K562 (cell line): ENCODE results near the gene RBSN. TPM values are rescaled to one million over a fixed set of nuclear protein-coding genes. Genes with fewer than 3 reads are reported as not detected.

ENCODE experiments used
- DMBX1 ChIP-seq: fragments of 250-450 bp; sonication (Bioruptor Pico); IDR thresholded peaks from 2 replicates; pipeline ENCODE4 v1.8.0; 2022; ENCODE audit warnings: inconsistent platforms, mild to moderate bottlenecking, moderate library complexity, borderline replicate concordance
- FIP1L1 ChIP-seq: fragments of 200-400 bp; formaldehyde crosslinking; IDR thresholded peaks from 2 replicates; pipeline ENCODE4 v1.6.1; 2018; ENCODE audit warnings: mild to moderate bottlenecking, low read depth, low read length; ENCODE audit not compliant: poor library complexity, severe bottlenecking
- HDAC1 ChIP-seq, 2 experiments: fragments of 450-650 bp; IDR thresholded peaks; 2 replicates each; pipeline ENCODE4 v1.6.1; 2016 to 2017; ENCODE audit warnings: inconsistent platforms in 1 of 2, mild to moderate bottlenecking in 1 of 2, moderate library complexity in 1 of 2
- HEY1 ChIP-seq: fragments of 250-450 bp; sonication (Bioruptor Pico); IDR thresholded peaks from 2 replicates; pipeline ENCODE4 v1.5.0; 2020; ENCODE audit warnings: mild to moderate bottlenecking, moderate library complexity, borderline replicate concordance
- HMG20A ChIP-seq: fragments of 450-650 bp; formaldehyde crosslinking; conservative IDR thresholded peaks from 2 replicates; pipeline ENCODE4 v1.4.0; 2020; ENCODE audit warnings: mild to moderate bottlenecking, mixed read lengths
- MYC ChIP-seq, 2 experiments: fragments of 250-450 bp in 1 of 2; sonication (Bioruptor Pico) in 1 of 2; IDR thresholded peaks; 2 replicates each; pipeline versions ENCODE4 v1.5.1 to v1.6.1; 2012 to 2021; ENCODE audit warnings: low read depth in 2 of 2, borderline replicate concordance in 1 of 2, improper control_type of control experiment in 1 of 2, low read length in 1 of 2, mild to moderate bottlenecking in 1 of 2, moderate library complexity in 1 of 2
- NFIC ChIP-seq: fragments of 450-650 bp; IDR thresholded peaks from 2 replicates; pipeline ENCODE4 v1.6.1; 2017; ENCODE audit warnings: mild to moderate bottlenecking, inconsistent platforms
- NR3C1 ChIP-seq: sonication (generic); formaldehyde crosslinking; IDR thresholded peaks from 2 replicates; pipeline ENCODE4 v1.8.1; 2022; ENCODE audit warnings: missing genetic modification reagents
- RAD21 ChIP-seq, 2 experiments: fragments of 250-450 bp in 1 of 2; fragments of 450-650 bp in 1 of 2; sonication (Bioruptor Pico) in 1 of 2; formaldehyde crosslinking in 1 of 2; IDR thresholded peaks in 1 of 2; conservative IDR thresholded peaks in 1 of 2; 2 replicates each; pipeline versions ENCODE4 v1.4.0 to v1.8.0; 2020 to 2022; ENCODE audit warnings: mild to moderate bottlenecking in 2 of 2, moderate library complexity in 1 of 2
- SP1 ChIP-seq: sonication (generic); formaldehyde crosslinking; IDR thresholded peaks from 2 replicates; pipeline ENCODE4 v1.8.1; 2022; ENCODE audit warnings: mild to moderate bottlenecking, missing genetic modification reagents
- TEAD1 ChIP-seq, 2 experiments: fragments of 450-650 bp in 1 of 2; sonication (generic) in 1 of 2; formaldehyde crosslinking; IDR thresholded peaks; 2 replicates each; pipeline versions ENCODE4 v1.4.0 to v1.8.0; 2020 to 2022; ENCODE audit warnings: mild to moderate bottlenecking in 2 of 2, missing genetic modification reagents in 1 of 2
- UBTF ChIP-seq, 2 experiments: IDR thresholded peaks; 2 replicates each; pipeline ENCODE4 v1.6.1; 2012; ENCODE audit warnings: improper control_type of control experiment in 2 of 2, low read depth in 2 of 2, low read length in 2 of 2, borderline replicate concordance in 1 of 2
- WHSC1 ChIP-seq: IDR thresholded peaks from one replicate; pipeline ENCODE4 v1.6.1; 2012; ENCODE audit warnings: low read length, control low read depth, inconsistent platforms
- ZNF133 ChIP-seq: fragments of 250-450 bp; sonication (Bioruptor Pico); IDR thresholded peaks from 2 replicates; pipeline ENCODE4 v1.4.0; 2020; ENCODE audit warnings: mild to moderate bottlenecking
- ZNF449 ChIP-seq: fragments of 250-450 bp; sonication (Bioruptor Pico); IDR thresholded peaks from 2 replicates; pipeline ENCODE4 v1.8.0; 2022; ENCODE audit warnings: moderate library complexity, mild to moderate bottlenecking, inconsistent platforms
- ZNF609 ChIP-seq: sonication (generic); formaldehyde crosslinking; IDR thresholded peaks from 2 replicates; pipeline ENCODE4 v1.8.1; 2023; ENCODE audit warnings: missing genetic modification reagents, mild to moderate bottlenecking, borderline replicate concordance
- ZNF655 ChIP-seq: fragments of 250-450 bp; sonication (Bioruptor Pico); IDR thresholded peaks from 2 replicates; pipeline ENCODE4 v1.5.0; 2021
- ZNF764 ChIP-seq: fragments of 250-450 bp; sonication (Bioruptor Pico); IDR thresholded peaks from 2 replicates; pipeline ENCODE4 v1.4.0; 2020; ENCODE audit warnings: low read depth, mild to moderate bottlenecking, moderate library complexity
- polyA plus RNA-seq, 8 experiments: library from polyadenylated mRNA; depleted of rRNA in 4 of 8; stranded (reverse) in 5 of 8; unstranded in 3 of 8; fragments of >200 nt; fragmentation: Nextera tagmentation in 2 of 8; fragmentation: Illumina TruSeq in 1 of 8; extraction: Ambion mirVana in 2 of 8; extraction: Trizol in 1 of 8; gene quantifications; 2 replicates each; pipeline versions ENCODE4 v1.2.1 to v1.2.3, GENCODE V29; 2011 to 2014; ENCODE audit warnings: inconsistent platforms in 1 of 8, missing spikeins in 1 of 8
- total RNA-seq, 7 experiments: library from RNA; depleted of rRNA in 6 of 7; stranded (reverse); fragments of >200 nt in 6 of 7; fragmentation: Illumina TruSeq in 2 of 7; extraction: Trizol in 2 of 7; gene quantifications; 2 replicates each; pipeline versions ENCODE4 v1.2.1 to v1.2.3, GENCODE V29; 2011 to 2021; ENCODE audit warnings: low replicate concordance in 1 of 7

RBSN gene
- total and polyA plus RNA-seq, 9 of the 15 experiments (the other 6 are each of a cell fraction or from before 2014, with no cell fraction given) = 2.9 to 19.6 (median 15.0) TPM

GRCh38 chr3:15051531-15051930 lies 47.4 kb downstream of the RBSN start (continued):
- TF ChIP-seq DMBX1 (CRISPR knock-in tag) = no peak
- no peak for TF ChIP-seq ZNF133
- peak; percentile 6 to 51; a peak in 2 of 4 replicates for TF ChIP-seq RAD21 (CRISPR knock-in tag; conservative IDR thresholded peaks at IDR 0.05 in 1 of 2, IDR thresholded peaks at IDR 0.05 in 1 of 2)
- TF ChIP-seq ZNF764 = no peak
- no peak for TF ChIP-seq HEY1 (CRISPR knock-in tag)
- 0 out of 2 replicates have a peak, but pooled peaks have one; percentile 40 for TF ChIP-seq SP1 (CRISPR knock-in tag)
- no peak for TF ChIP-seq HDAC1 (IDR thresholded peaks at IDR 0.05)
- no peak for TF ChIP-seq ZNF655
- no peak for TF ChIP-seq TEAD1 (CRISPR knock-in tag; IDR thresholded peaks at IDR 0.05)
- TF ChIP-seq HMG20A (CRISPR knock-in tag) = no peak
- no peak for TF ChIP-seq WHSC1
- TF ChIP-seq MYC (IDR thresholded peaks at IDR 0.05; ENCODE audit: low read depth, low read length) = no peak
- TF ChIP-seq MYC (CRISPR knock-in tag; IDR thresholded peaks at IDR 0.05; ENCODE audit: borderline replicate concordance, low read depth) = no peak
- TF ChIP-seq ZNF609 = no peak
- no peak for TF ChIP-seq UBTF (IDR thresholded peaks at IDR 0.05; ENCODE audit: borderline replicate concordance in 1 of 2, low read depth in 2 of 2, low read length in 2 of 2)
- no peak for TF ChIP-seq ZNF449
- no peak for TF ChIP-seq FIP1L1
- TF ChIP-seq NFIC = no peak
- no peak for TF ChIP-seq NR3C1 (CRISPR knock-in tag)
